GM19452 (cell line): ENCODE measurements around the gene ERICH2.

Experiments used
- ATAC-seq: cut with Tn5 transposase; IDR thresholded peaks from one replicate; pipeline ENCODE4 v1.9.1; 2021; ENCODE audit not compliant: unreplicated experiment

ERICH2 gene

GRCh38 chr2:170830166-170830565, 60.0 kb downstream of the ERICH2 start:
- ATAC-seq, result no peak

- ATAC-seq, result no peak
These were observed 60.9 kb downstream of the ERICH2 start for GRCh38 chr2:170831115-170831514.

GRCh38 chr2:170836027-170836426, 65.8 kb downstream of the ERICH2 start:
- ATAC-seq, result no peak

GRCh38 chr2:170840717-170841210, 70.6 kb downstream of the ERICH2 start:
- no peak for ATAC-seq

GRCh38 chr2:170842785-170843184, 72.6 kb downstream of the ERICH2 start:
- ATAC-seq, result no peak

- no peak for ATAC-seq
These were observed 73.5 kb downstream of the ERICH2 start for GRCh38 chr2:170843656-170844055.

GRCh38 chr2:170845343-170845742, 75.2 kb downstream of the ERICH2 start:
- ATAC-seq, result no peak

GRCh38 chr2:170846314-170846713, 76.1 kb downstream of the ERICH2 start:
- no peak for ATAC-seq

GRCh38 chr2:170847716-170848115, 77.5 kb downstream of the ERICH2 start:
- ATAC-seq, result no peak
